Ectodermal cell (in vitro differentiated cells): ENCODE measurements around the gene IQCK.

Source experiments
- H3K27ac ChIP-seq: 2 replicates; pipeline ENCODE4 v1.7.0; 2013; ENCODE audit warnings: mild to moderate bottlenecking, low read depth, low read length; ENCODE audit not compliant: insufficient read depth, poor library complexity, severe bottlenecking
- H3K27me3 ChIP-seq: 2 replicates; pipeline ENCODE4 v1.7.0; 2013; ENCODE audit warnings: mild to moderate bottlenecking, low read length; ENCODE audit not compliant: insufficient read depth, control insufficient read depth, poor library complexity, severe bottlenecking
- H3K36me3 ChIP-seq: one replicate; pipeline ENCODE4 v1.7.0; 2013; ENCODE audit warnings: low read length; ENCODE audit not compliant: control insufficient read depth, insufficient read depth
- H3K4me1 ChIP-seq: one replicate; pipeline ENCODE4 v1.7.0; 2013; ENCODE audit warnings: low read length; ENCODE audit not compliant: control insufficient read depth, insufficient read depth
- H3K4me3 ChIP-seq: 2 replicates; pipeline ENCODE4 v1.7.0; 2013; ENCODE audit warnings: low read depth, low read length, control low read depth; ENCODE audit not compliant: insufficient read depth
- H3K9me3 ChIP-seq: 2 replicates; pipeline ENCODE4 v1.7.0; 2013; ENCODE audit warnings: mild to moderate bottlenecking, low read length, moderate library complexity; ENCODE audit not compliant: control insufficient read depth
- WGBS, 2 experiments: methylation state at CpG; one replicate each; pipeline ENCODE4 v1.1.7; 2013; ENCODE audit warnings: missing lambda C conversion rate in 2 of 2; 5-methylcytosine and 5-hydroxymethylcytosine counted together

Gene IQCK

DNA sequence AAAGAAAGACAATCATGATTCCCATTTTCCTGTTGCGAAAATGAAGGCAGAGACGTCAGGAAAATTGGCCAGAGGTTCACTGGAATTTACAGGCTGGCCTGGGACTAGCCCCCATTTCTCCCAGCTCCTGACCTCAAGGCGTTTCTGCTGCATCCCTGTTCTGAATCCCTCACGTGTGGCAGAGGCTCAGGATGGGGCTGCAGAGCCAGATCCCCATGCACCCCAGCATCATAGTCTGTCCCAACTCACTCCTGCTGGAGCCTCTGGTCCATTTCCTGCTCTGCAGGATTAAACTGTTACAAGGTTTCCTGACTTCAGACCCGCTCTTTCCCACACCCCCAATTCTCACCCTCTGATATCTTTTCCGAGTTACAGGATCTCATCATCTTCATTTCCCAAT lies 163.7 kb downstream of the IQCK start:
- H3K9me3 ChIP-seq: no peaks in the 10 kb centered on the region
- no peaks in the 10 kb centered on the region for H3K36me3 ChIP-seq
- H3K4me1 ChIP-seq: peaks cover 6% of the 10 kb centered on the region
- WGBS, 2 experiments: 46 to 57% methylated on average over 5 to 6 of the region's 6 CpGs
- H3K27me3 ChIP-seq: peaks cover 7% of the 10 kb centered on the region
- no peak overlapping the region for H3K4me3 ChIP-seq
- no peak overlapping the region for H3K27ac ChIP-seq

- H3K27ac ChIP-seq: peak overlapping the region; percentile 72
- peak overlapping the region; percentile 76 for H3K4me3 ChIP-seq
- H3K36me3 ChIP-seq: no peaks in the 10 kb centered on the region
- H3K9me3 ChIP-seq: no peaks in the 10 kb centered on the region
- WGBS, 2 experiments: 2 to 4% methylated on average over 9 of the region's 9 CpGs
- peaks cover 7% of the 10 kb centered on the region for H3K27me3 ChIP-seq
- H3K4me1 ChIP-seq: peaks cover 6% of the 10 kb centered on the region
Measured at GRCh38 chr16:19882186-19882585, 164.1 kb downstream of the IQCK start.

GRCh38 chr16:19882646-19883045 lies 164.6 kb downstream of the IQCK start:
- Histone ChIP-seq H3K4me1 (peaks cover 6% of the 10 kb centered on the region), H3K36me3 (no peaks in the 10 kb centered on the region), H3K27me3 (peaks cover 7% of the 10 kb centered on the region), H3K9me3 (no peaks in the 10 kb centered on the region), H3K4me3 (peak overlapping the region; percentile 76), H3K27ac (peak overlapping the region; percentile 72)
- 1 to 3% methylated on average over 3 of the region's 3 CpGs for WGBS, 2 experiments

DNA sequence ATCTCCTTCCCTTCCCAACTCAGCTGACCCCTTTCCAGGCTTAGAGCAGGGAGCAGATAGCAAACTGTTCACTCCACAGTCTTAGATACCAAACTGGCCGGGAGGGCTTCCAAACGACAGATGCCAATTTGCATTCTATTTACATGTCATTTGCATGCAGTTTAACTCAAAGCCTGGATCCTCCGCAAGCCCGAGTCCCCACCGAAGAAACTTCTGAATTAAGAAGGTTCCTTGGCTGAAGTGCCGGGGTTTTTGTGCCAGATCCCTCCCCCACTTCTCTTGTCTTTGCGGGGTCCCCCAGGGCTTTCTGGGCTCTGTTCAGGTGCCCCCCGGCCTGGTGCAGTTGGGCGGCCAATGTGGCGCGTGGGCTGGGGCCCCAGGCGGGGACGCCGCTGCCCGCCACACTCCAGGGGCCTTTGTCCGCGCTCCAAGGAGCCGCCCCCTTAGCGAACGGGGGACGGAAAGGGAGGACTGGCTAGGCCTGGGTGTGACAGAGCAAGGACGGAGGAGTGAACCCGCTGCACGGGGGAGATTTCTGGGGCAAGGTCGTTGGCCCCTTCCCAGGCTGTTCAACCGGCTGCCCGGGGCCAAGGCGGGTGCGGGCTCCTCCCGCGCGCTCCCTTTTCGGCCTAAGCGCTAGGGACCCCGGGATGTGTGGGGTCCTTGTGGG lies 165.4 kb downstream of the IQCK start:
- WGBS, 2 experiments: 0 to 1% methylated on average over 35 of the region's 35 CpGs
- H3K4me3 ChIP-seq: peak overlapping the region; percentile 76
- H3K27ac ChIP-seq: peak overlapping the region; percentile 52
- H3K4me1 ChIP-seq: peaks cover 6% of the 10 kb centered on the region
- H3K36me3 ChIP-seq: no peaks in the 10 kb centered on the region
- H3K9me3 ChIP-seq: no peaks in the 10 kb centered on the region
- H3K27me3 ChIP-seq: peaks cover 7% of the 10 kb centered on the region

DNA sequence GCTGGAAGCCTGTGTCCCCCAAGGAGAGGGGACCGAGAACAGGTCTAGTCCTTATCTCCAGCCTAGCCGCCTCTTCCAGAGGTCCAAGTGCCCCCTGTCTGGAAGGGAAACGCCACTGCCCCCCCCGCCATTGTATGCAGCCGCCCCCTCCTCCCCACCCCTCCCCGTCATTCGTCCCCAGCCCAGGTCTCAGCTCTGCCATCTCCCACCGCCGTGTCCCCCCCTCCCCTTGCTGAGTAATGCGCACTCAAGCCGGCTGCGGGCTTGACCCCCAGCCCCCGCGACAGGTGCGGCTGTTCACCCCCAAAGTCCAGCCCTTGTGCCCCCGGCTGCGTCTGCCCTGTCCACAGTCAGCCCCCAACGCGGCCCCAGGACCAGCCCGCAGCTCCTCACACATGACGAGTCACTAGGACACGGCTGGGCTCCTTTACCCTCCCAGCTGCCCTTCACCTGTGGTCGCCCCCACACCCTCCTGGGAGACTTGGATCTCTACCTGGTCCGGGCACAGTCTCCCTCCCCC lies 166.0 kb downstream of the IQCK start:
- Histone ChIP-seq H3K9me3 (no peaks in the 10 kb centered on the region), H3K4me1 (peaks cover 6% of the 10 kb centered on the region), H3K36me3 (no peaks in the 10 kb centered on the region), H3K27ac (peak overlapping the region; percentile 18), H3K27me3 (peaks cover 7% of the 10 kb centered on the region), H3K4me3 (peak overlapping the region; percentile 76)
- WGBS, 2 experiments: 0% methylated on average over 21 to 23 of the region's 24 CpGs

GRCh38 chr16:19884611-19885450 lies 166.8 kb downstream of the IQCK start, which contains the start of gene GPRC5B:
Gene GPRC5B, minus strand, starts transcription at chr16:19884848. Its CDS starts 12,003 bp downstream, at chr16:19872845.
- Histone ChIP-seq H3K4me1 (no peaks in the 10 kb centered on the region), H3K4me3 (peak within 1 kb of the TSS; percentile 76), H3K27ac (peak within 1 kb of the TSS; percentile 18), H3K36me3 (no peaks in the 10 kb centered on the region), H3K27me3 (peaks cover 7% of the 10 kb centered on the region), H3K9me3 (no peaks in the 10 kb centered on the region)
- 12% methylated on average over 85 of the region's 85 CpGs for WGBS, 2 experiments

DNA sequence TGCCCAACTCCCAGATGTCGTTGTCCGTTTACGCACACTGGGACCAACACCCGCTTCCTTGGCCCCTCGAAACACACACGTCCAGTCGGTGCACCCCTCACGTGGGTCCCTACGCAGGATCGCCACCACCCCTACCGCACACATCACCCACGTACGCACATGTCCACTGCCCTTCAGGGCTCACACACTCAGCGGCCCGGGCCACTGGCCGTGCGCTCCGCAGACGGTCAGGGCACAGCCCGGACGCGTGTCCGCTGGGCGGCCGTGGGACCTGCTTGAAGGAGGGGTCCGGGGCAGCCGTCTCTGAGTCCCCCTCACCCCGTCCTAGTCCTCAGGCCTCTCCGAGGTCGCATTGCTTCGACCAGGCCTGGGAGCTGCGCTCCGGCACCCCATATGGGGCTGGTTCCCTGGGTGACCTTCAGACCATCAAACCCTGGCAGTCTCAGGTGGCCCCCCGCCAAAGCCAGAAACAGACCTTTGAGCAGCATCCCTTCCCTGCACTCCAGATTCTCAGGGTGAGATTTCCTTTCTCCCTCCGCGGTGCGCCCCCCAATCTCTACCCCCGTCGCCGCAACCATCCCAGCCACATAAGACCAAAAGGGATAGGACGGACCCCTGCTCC lies 167.5 kb downstream of the IQCK start:
- Histone ChIP-seq H3K4me1 (no peaks in the 10 kb centered on the region), H3K9me3 (no peaks in the 10 kb centered on the region), H3K27me3 (peaks cover 7% of the 10 kb centered on the region), H3K27ac (no peak overlapping the region), H3K36me3 (no peaks in the 10 kb centered on the region), H3K4me3 (no peak overlapping the region)
- WGBS, 2 experiments: 94 to 95% methylated on average over 41 of the region's 41 CpGs

DNA sequence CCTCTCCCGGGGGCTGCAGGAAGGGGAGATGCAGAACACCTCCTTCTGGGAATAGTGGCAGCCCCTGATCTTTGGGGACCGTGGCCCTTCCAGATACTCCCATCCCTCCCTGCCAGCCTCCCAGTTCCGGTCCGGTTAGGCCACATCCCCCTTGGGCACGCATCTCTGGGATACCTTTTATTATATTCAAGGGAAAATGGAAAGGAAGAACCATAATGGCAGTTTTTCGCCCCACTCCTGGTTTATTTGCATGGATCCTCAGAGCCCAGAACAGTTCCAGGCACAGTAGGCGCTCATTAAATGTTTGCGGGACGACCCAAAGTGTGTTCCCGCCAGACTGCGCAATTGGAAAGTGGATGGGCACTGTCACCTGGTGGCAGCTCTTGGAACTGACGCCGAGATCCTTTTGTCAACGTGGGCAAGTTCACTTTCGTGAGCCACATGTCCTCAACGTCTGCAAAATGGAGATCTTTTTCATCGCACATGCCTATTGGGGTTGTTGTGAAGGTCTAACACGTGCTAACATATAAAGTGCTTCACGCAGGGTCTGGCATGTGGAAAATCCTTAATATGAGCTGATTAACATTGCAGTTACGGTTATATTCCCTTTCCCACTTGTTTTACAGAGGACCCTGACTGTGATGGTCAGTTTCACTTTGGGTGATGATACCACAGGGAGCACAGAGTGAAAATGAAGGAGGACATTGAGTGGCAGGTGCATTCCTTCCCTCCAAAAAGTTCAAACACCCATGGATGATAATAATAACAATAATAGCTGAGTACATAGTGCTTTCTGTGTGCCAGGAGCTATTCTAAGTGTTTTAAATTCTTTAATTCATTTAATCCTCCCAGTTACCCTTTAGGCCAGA lies 168.2 kb downstream of the IQCK start:
- no peak overlapping the region for H3K27ac ChIP-seq
- peaks cover 7% of the 10 kb centered on the region for H3K27me3 ChIP-seq
- H3K4me3 ChIP-seq: no peak overlapping the region
- H3K4me1 ChIP-seq: no peaks in the 10 kb centered on the region
- 31% methylated on average over 20 of the region's 20 CpGs for WGBS, 2 experiments
- no peaks in the 10 kb centered on the region for H3K9me3 ChIP-seq
- H3K36me3 ChIP-seq: no peaks in the 10 kb centered on the region

- 90 to 94% methylated on average over 3 of the region's 3 CpGs for WGBS, 2 experiments
- H3K27ac ChIP-seq: no peak overlapping the region
- no peaks in the 10 kb centered on the region for H3K9me3 ChIP-seq
- H3K27me3 ChIP-seq: peaks cover 7% of the 10 kb centered on the region
- H3K4me3 ChIP-seq: no peak overlapping the region
- no peaks in the 10 kb centered on the region for H3K36me3 ChIP-seq
- no peaks in the 10 kb centered on the region for H3K4me1 ChIP-seq
Measured at GRCh38 chr16:19888834-19889233, 170.8 kb downstream of the IQCK start.
